T-helper 2 cell treated with Interferon-gamma antibody and Interleukin-4, amounts not matched to agents 100 ng/mL and 5 ng/mL, for 36 hours (primary cell): ENCODE measurements around the gene KIF5C. TPM values are rescaled to one million over a fixed set of nuclear protein-coding genes. Genes with fewer than 3 reads are reported as not detected.

ENCODE experiments used
- intact Hi-C: fragments of 100-400 bp; cut with micrococcal nuclease; formaldehyde crosslinking; loops from one replicate; pipeline ENCODE4 v1.15.1; 2023
- total RNA-seq: library from RNA; stranded (reverse); gene quantifications from 2 replicates; pipeline ENCODE4 v1.2.3, GENCODE V29; 2022

KIF5C gene
- total RNA-seq, 1 donor from 2014 or later, result 12.5 TPM

- intact Hi-C loops, result loop anchor here (5.0 kb wide), 1 partner anchor 32 kb away; no protein-coding TSS in a partner anchor
Observed at GRCh38 chr2:148924514-148925178, 49.6 kb downstream of the KIF5C start.

- intact Hi-C loops, result loop anchor here (1.0 to 5.0 kb wide), 3 partner anchors 34 to 281 kb away; no protein-coding TSS in a partner anchor
Observed at GRCh38 chr2:148926291-148926961, 51.4 kb downstream of the KIF5C start.

DNA sequence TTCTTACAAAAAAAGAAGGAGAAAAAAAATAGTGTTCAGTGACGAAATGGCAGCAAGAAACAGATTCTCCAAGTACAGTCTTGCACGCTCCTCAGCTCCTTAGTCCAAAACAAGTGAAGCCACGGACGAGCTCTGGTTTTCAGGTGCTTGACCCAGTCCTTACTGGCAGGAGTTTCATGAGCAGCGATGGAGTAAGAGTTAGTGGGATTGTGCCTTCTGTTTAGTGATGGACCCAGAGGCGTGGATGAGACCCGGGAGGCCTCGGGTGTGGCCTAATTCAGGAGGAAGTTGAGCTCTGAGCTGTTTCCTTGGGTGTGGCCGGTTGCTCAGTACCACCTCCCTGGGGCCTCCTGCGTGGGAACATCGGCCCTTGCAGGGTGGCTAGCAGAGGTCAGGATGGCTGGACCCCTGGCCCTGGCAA is 52.0 kb downstream of the KIF5C start:
- intact Hi-C loops, result loop anchor here (1.0 to 5.0 kb wide), 5 partner anchors 35 to 907 kb away; partner anchors contain the start of gene ORC4

DNA sequence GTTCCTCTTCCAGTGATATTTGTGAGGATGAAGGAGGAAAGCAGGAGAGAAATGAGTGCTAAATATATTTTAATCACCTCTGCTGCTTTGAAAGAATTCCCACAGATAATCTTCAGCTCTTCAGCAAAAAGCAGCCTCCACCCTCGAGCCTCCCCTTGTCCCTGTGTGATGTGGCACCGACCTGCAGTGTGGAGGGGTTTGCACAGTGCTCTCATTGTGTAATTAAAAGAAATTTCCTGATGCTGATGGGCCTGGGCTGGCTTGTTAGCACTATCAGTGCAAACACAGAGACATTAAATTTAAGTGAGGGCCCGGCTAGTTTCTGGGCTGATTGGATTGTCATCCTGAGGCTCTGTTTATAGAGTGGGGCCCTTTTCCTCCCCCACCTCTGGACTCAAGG is 53.4 kb downstream of the KIF5C start:
- intact Hi-C loops, result loop anchor here (5.0 kb wide), 1 partner anchor 36 kb away; no protein-coding TSS in a partner anchor

- intact Hi-C loops, result no loop called here
Observed at GRCh38 chr2:148930046-148930775, 55.2 kb downstream of the KIF5C start.

GRCh38 chr2:148932536-148932935 is 57.5 kb downstream of the KIF5C start:
- intact Hi-C loops, result no loop called here

- intact Hi-C loops, result no loop called here
Observed at GRCh38 chr2:148933456-148933855, 58.4 kb downstream of the KIF5C start.

GRCh38 chr2:148935791-148936190 is 60.8 kb downstream of the KIF5C start:
- intact Hi-C loops, result no loop called here

GRCh38 chr2:148936857-148937450 is 61.9 kb downstream of the KIF5C start:
- intact Hi-C loops, result no loop called here

DNA sequence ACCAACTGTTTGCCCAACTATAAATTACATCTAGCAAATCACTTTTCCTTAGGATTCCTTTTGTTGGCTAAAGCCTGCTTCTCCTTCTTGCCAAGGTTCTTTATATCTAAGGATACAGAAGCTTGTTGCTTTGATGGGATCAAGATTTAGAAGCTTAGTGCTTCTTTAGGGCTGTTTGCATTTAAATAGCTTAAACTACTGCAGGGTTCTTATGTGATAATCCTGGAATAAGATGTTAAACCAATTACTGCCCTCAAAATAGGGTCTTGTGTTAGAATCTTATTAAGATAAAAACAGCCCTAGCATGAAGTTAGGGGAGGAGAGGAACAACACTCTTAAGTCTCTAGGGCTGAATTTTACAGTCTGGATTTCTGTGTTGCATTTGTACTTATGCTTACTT is 64.2 kb downstream of the KIF5C start:
- intact Hi-C loops, result no loop called here

GRCh38 chr2:148943097-148943496 is 68.1 kb downstream of the KIF5C start:
- intact Hi-C loops, result no loop called here

GRCh38 chr2:148944536-148944935 is 69.5 kb downstream of the KIF5C start:
- intact Hi-C loops, result no loop called here

DNA sequence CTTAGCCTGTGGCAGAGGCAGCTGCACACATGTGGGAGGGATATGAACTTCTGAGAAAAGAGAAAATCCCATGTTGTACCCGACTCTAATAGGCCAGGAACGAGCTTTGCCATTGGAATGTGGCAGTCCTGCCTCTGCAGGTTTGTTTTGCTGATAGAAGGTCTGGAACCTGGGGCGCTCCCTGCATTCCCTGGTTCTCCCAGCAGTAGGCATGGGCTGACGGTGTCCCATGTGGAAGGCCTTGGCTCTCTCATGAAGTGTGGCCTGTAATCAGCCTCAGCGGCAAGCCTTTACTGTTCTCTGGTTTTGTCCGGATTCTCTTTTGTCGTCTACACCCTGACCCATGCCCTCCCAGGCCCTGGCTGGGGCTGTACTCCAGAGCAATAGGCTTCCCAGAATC is 72.3 kb downstream of the KIF5C start:
- intact Hi-C loops, result no loop called here

DNA sequence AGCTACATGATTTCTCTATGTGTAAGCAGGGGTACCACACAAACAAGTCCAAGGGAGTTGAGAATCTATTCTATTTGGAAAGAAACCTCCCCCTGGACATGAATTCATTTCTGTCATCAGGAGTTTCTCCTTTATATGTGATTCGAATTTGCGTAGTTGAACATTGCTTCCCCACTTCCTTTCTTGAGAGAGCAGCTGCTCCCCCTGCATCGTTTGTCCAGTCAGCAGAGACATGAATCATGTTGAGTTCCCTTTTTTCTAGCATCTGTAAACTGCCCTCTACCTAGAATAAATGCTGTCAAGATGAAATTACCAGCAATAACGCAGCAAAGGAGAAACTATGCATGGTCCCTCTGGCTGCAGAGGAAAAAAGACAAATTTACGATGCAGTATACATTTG is 73.8 kb downstream of the KIF5C start:
- intact Hi-C loops, result no loop called here

GRCh38 chr2:148949348-148949747 is 74.3 kb downstream of the KIF5C start:
- intact Hi-C loops, result no loop called here

DNA sequence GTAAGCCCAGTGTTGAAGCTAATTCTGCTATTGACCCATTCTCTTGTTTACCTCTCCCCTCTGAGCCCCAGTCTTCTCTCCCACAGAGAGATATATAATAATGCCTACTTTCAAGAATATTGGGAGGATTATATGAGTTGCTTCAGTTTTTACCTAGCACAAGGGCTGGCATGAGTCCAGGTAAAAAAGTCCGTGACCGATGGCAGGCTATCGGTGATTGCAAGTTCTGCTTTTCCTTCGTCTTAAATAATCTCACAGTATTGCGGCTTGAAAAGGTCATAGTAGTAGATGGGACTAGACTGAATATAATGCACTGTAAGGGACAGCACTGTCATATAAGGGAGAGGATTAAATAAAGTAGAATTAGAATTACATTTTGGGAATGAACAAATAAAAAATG is 77.6 kb downstream of the KIF5C start:
- intact Hi-C loops, result no loop called here

DNA sequence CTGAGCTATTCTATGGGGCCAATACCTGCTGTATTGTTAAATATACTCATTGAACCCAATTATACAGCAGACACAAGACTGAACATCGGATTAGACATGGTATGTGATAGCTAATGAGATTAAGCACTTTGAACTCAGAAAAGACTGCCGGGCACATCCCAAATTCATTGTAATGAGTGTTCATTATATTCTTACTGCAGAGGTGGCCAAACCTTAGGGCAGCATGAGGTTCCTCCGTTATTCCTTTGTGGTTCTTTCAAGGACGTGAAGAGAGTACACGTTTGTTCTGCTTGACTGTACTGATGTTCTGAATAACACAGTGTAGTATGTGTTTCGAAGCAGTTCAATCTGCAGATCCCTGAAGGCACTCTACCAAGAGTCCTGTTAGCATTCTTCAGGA is 78.4 kb downstream of the KIF5C start:
- intact Hi-C loops, result no loop called here

- intact Hi-C loops, result no loop called here
Observed at GRCh38 chr2:148954536-148954935, 79.5 kb downstream of the KIF5C start.

DNA sequence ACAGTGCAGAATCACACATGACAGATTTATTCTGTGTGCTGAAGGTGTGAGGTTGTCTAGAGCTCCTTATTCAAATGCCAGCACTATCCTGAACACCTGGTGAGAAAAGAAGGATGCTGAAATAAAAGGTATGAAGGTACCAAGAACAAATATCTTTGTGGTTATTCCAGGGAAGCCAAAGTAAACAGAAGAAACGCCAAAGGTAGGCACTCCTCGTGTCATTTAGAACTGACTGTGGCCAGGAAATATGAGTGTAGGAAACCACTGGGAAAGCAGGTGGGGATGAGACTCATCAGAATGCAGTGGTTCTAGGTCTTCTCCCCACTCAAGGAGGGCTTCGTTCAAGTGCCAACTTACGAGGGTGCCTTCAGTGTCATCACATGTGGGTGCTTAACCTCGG is 80.8 kb downstream of the KIF5C start:
- intact Hi-C loops, result no loop called here

DNA sequence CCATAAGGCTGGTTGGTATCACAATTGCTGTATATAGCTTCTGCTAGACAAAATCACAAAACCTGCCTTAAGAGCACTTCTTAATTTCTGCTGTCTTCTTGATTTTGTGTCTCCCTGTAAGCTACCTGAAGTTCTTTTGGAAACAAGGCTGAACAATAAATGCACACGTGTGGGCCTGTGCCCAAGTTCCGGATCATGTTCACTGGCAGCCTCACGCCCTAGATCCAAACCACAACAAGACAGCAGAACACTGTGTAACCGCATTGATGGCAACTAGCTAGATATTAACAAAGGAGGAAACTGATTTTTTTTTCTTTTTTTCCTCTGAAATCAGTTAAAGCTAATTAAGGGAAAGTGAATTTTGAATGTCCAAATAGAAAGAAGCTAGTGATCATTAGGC is 82.0 kb downstream of the KIF5C start:
- intact Hi-C loops, result no loop called here

DNA sequence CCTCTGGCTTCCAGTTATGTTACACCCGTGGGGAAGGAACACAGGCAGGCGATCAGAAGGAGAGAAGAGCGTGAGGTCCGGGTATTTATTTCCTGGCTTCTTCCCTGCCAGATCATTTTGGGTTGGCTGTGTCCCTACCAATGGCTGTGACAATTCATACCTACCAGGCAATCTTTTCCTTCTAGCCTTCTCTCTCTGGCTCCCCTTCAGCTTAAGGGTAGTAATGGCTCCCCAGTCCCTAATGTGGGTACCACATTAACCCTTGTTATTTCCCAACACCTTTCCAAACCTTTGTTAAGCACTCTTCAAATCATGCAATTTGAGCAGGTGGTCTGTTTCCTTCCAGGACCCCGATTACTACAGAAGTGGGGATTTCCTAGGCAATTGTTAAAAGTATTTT is 84.7 kb downstream of the KIF5C start:
- intact Hi-C loops, result no loop called here

GRCh38 chr2:148960483-148960882 is 85.5 kb downstream of the KIF5C start:
- intact Hi-C loops, result no loop called here
